Right lobe of liver (tissue), 6 donors: ENCODE data around the gene GBE1. TPM values are rescaled to one million over a fixed set of nuclear protein-coding genes. Genes with fewer than 3 reads are reported as not detected.

Experiments used
- ATAC-seq, 4 donors: fragments of 200-7000 bp; cut with Tn5 transposase; one replicate each; pipeline ENCODE4 v1.9.1; 2020; ENCODE audit warnings: mild to moderate bottlenecking in 4 of 4, moderate library complexity in 4 of 4
- DNase-seq, 3 donors: peaks; one replicate each; pipeline ENCODE4 v3.0.0-alpha.2; 2020
- H3K27ac ChIP-seq, 3 donors: fragments of 200-600 bp; one replicate each; pipeline ENCODE4 v1.8.0; 2022
- H3K27me3 ChIP-seq, 2 donors: fragments of 200-600 bp; one replicate each; pipeline ENCODE4 v1.8.0; 2022
- H3K36me3 ChIP-seq, 4 donors: fragments of 200-600 bp; sonication (generic) in 1 of 4; one replicate each; pipeline versions ENCODE4 v1.5.1 to v1.8.0; 2017 to 2022; ENCODE audit warnings: control low read depth in 1 of 4
- H3K4me1 ChIP-seq, 4 donors: fragments of 200-600 bp; sonication (generic) in 1 of 4; one replicate each; pipeline versions ENCODE4 v1.5.1 to v1.8.0; 2017 to 2022; ENCODE audit warnings: control low read depth in 1 of 4
- H3K4me3 ChIP-seq, 3 donors: fragments of 200-600 bp; one replicate each; pipeline ENCODE4 v1.8.0; 2022
- H3K9me3 ChIP-seq, 4 donors: fragments of 200-600 bp; sonication (generic) in 1 of 4; one replicate each; pipeline versions ENCODE4 v1.5.1 to v1.8.0; 2017 to 2022; ENCODE audit warnings: control low read depth in 1 of 4
- POLR2A ChIP-seq: fragments of 450-650 bp; IDR thresholded peaks from one replicate; pipeline ENCODE4 v1.6.1; 2017; ENCODE audit warnings: antibody characterized with exemption, mild to moderate bottlenecking
- WGBS: methylation state at CpG from one replicate; pipeline ENCODE4 v1.1.6; 2018; ENCODE audit warnings: low coverage, low lambda C conversion rate; ENCODE audit not compliant: insufficient coverage; ENCODE audit errors: missing lambda C conversion rate; 5-methylcytosine and 5-hydroxymethylcytosine counted together
- intact Hi-C, 2 donors: fragments of 100-400 bp; cut with DNase I; formaldehyde crosslinking; loops; one replicate each; pipeline versions ENCODE4 v1.11.2 to v1.14.1; 2022
- total RNA-seq, 6 experiments: library from RNA; depleted of rRNA in 2 of 6; stranded (reverse); fragments of >200 nt in 2 of 6; fragmentation: NEBNext Ultra II Directional in 3 of 6; extraction: Animal tissue kit (Norgen Biotek cat#: 25700) in 3 of 6; gene quantifications; one replicate each; pipeline versions ENCODE4 v1.1.0 to v1.2.4, GENCODE V29; 2016 to 2023
- TF ChIP-seq, protein P1 (sequence below), 4 donors: fragments of 200-600 bp in 3 of 4; fragments of 450-650 bp in 1 of 4; IDR thresholded peaks; one replicate each; pipeline versions ENCODE4 v1.5.1 to v1.8.0; 2016 to 2022; ENCODE audit warnings: antibody characterized with exemption in 4 of 4, mild to moderate bottlenecking in 2 of 4
- donor health status: DM: no; HTN: yes; CAD: no.
- donor health status: DM: no; HTN: no; CAD: no.
- donor health status: DM: no; HTN: no; CAD: no.
- donor health status: DM: no; HTN: yes; CAD: no.
- donor health status: DM: no; HTN: yes; CAD: no.

GBE1 gene
- total RNA-seq, 6 experiments from 2014 or later = 27.3 to 66.0 (median 57.3) TPM

DNA sequence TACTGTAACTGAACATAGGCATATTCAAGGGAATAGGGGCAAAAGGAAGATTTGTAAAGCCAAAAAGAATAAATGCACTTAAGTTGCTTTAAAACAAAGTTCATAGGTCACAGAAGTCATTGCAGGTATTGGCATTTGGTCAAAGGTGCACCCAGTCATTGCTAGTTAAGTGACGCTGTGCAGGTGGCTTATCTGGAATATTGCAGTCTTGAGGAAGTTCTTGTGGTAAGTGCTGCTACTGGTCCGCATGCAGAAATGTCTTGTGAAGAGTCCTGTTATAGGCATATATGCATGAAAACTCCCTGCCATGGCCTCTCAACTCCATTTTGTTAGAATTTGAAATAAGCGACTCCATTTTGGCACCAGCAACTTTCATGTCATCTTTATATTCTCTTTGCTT, 293.1 kb downstream of the GBE1 start:
- TF ChIP-seq, protein P1, sequence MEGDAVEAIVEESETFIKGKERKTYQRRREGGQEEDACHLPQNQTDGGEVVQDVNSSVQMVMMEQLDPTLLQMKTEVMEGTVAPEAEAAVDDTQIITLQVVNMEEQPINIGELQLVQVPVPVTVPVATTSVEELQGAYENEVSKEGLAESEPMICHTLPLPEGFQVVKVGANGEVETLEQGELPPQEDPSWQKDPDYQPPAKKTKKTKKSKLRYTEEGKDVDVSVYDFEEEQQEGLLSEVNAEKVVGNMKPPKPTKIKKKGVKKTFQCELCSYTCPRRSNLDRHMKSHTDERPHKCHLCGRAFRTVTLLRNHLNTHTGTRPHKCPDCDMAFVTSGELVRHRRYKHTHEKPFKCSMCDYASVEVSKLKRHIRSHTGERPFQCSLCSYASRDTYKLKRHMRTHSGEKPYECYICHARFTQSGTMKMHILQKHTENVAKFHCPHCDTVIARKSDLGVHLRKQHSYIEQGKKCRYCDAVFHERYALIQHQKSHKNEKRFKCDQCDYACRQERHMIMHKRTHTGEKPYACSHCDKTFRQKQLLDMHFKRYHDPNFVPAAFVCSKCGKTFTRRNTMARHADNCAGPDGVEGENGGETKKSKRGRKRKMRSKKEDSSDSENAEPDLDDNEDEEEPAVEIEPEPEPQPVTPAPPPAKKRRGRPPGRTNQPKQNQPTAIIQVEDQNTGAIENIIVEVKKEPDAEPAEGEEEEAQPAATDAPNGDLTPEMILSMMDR (IDR thresholded peaks at IDR 0.05) = no peak
- no peak for TF ChIP-seq POLR2A
- no peaks in the 10 kb centered on the region for H3K4me1 ChIP-seq
- no peaks in the 10 kb centered on the region for H3K36me3 ChIP-seq
- 58% methylated on average over 2 of the region's 3 CpGs for WGBS
- no peaks in the 10 kb centered on the region for H3K9me3 ChIP-seq
- intact Hi-C loops = no loop called here
- no peak overlapping the region for H3K4me3 ChIP-seq
- H3K27me3 ChIP-seq = no peaks in the 10 kb centered on the region
- no peak for ATAC-seq
- H3K27ac ChIP-seq = no peak overlapping the region
- no peak for DNase-seq

DNA sequence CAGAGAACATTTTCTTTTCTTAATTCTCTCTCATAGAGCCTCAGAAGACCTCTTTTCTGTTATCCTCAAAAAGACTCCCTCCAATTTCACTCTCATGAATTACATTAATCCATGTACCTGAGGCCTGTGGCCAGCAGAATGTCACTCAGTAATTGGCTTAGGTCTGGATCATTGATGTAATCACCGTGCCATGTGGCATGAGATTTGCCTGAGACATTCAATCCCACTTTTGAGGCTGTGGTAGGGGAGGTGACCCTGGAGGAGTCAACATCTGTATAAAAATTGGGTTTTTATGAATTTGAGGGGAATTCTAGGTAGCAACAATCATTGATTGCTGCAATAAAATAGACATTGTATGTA, 295.3 kb downstream of the GBE1 start:
- no peak for ATAC-seq
- Histone ChIP-seq H3K27ac (no peak overlapping the region), H3K4me1 (no peaks in the 10 kb centered on the region), H3K4me3 (no peak overlapping the region), H3K27me3 (no peaks in the 10 kb centered on the region), H3K9me3 (no peaks in the 10 kb centered on the region), H3K36me3 (no peaks in the 10 kb centered on the region)
- 73% methylated on average over 1 of the region's 1 CpG for WGBS
- intact Hi-C loops = no loop called here
- TF ChIP-seq POLR2A = no peak
- TF ChIP-seq, protein P1 (IDR thresholded peaks at IDR 0.05) = no peak
- no peak for DNase-seq

DNA sequence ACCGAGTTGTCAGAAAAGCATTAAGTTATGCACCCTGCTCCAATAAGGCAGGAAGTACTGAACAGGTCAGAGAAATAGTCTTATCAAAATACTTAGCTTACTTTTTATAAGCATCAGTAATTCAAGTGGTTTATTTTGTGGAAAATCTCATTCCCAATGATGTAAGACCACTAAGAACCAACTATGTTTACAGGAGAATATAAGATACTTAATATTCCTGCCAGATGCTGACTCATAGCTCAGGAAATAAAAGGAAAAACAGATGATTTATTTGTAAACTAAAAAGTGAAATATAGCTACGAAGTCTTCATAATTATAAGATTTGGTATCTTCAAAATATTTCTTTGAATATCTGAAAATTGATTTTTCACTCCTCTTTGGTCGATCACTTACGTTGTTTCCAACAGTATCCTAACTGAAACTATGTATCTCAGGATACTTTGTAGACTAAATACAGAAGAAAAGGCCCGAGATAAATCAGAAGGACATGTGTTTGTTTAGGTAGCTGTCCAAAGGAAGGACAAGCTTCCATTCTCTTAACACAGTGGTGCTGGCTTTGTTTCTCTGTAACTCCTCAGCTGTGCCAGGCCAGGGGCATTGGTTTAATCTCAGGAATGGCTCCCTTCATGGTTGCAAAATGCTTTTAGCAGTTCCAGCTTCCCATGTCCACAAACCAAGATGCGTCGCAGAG, 295.8 kb downstream of the GBE1 start:
- WGBS = 76% methylated on average over 7 of the region's 7 CpGs
- intact Hi-C loops = no loop called here
- Histone ChIP-seq H3K27me3 (no peaks in the 10 kb centered on the region), H3K9me3 (no peaks in the 10 kb centered on the region), H3K4me3 (no peak overlapping the region), H3K36me3 (no peaks in the 10 kb centered on the region), H3K27ac (no peak overlapping the region), H3K4me1 (no peaks in the 10 kb centered on the region)
- DNase-seq = no peak
- TF ChIP-seq POLR2A = no peak
- TF ChIP-seq, protein P1 (IDR thresholded peaks at IDR 0.05) = no peak
- no peak for ATAC-seq

DNA sequence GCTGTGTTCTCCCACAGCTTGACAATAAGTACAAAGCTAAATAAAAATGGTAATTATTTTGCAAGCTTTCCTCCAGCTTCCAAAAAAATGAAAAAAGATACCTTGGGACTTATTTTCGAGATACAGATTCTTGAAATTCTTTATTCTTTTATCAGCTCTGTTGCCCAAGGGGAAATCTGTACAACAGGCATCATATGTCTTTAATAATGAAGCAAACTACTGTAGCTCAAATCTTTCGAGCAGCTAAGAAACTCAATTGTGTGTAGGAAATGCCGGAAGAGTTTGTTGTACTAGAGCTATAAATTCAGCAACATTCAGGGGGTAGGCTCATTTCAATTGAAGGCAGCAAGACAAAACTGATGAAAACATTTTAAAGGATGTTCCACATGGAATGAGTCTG, 297.7 kb downstream of the GBE1 start:
- Histone ChIP-seq H3K4me1 (no peaks in the 10 kb centered on the region), H3K4me3 (no peak overlapping the region), H3K36me3 (no peaks in the 10 kb centered on the region), H3K9me3 (no peaks in the 10 kb centered on the region), H3K27me3 (no peaks in the 10 kb centered on the region), H3K27ac (no peak overlapping the region)
- TF ChIP-seq, protein P1 (IDR thresholded peaks at IDR 0.05) = no peak
- no peak for TF ChIP-seq POLR2A
- intact Hi-C loops = no loop called here
- ATAC-seq (no peak), DNase-seq (no peak)
- WGBS = 83% methylated on average over 3 of the region's 3 CpGs

DNA sequence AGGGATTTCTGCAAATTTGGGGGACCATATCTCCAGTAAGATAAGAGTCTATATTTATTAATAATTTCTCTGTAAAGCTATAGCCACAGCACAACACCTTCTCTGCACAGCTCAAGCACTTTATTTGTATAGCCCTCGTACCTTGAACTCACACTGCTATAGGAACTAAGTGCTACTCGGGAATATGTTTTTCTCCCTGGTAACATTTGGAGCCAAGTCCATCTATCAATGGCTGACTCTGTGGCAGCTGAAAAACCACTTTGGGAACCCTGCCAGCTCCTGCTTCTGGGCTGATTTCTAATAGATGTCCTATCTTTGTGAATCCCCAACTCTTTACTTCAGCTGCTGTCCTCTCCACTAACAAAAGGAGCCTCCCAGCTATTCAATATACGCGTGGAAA, 298.5 kb downstream of the GBE1 start:
- DNase-seq = no peak

More for the DNA sequence above, 298.5 kb downstream of the GBE1 start:
- Histone ChIP-seq H3K4me3 (no peak overlapping the region), H3K27ac (no peak overlapping the region), H3K27me3 (no peaks in the 10 kb centered on the region), H3K36me3 (no peaks in the 10 kb centered on the region), H3K4me1 (no peaks in the 10 kb centered on the region), H3K9me3 (no peaks in the 10 kb centered on the region)
- no peak for ATAC-seq
- 57% methylated on average over 4 of the region's 4 CpGs for whole genome bisulfite sequencing
- TF ChIP-seq, protein P1 (IDR thresholded peaks at IDR 0.05) = no peak
- TF ChIP-seq POLR2A = no peak
- intact Hi-C loops = no loop called here
